ENCODE data around the gene FAT3. TPM values are rescaled to one million over a fixed set of nuclear protein-coding genes. Genes with fewer than 3 reads are reported as not detected.

The FAT3 gene
- polyA plus RNA-seq, 1 donor from 2014 or later, result 54.0 TPM

DNA sequence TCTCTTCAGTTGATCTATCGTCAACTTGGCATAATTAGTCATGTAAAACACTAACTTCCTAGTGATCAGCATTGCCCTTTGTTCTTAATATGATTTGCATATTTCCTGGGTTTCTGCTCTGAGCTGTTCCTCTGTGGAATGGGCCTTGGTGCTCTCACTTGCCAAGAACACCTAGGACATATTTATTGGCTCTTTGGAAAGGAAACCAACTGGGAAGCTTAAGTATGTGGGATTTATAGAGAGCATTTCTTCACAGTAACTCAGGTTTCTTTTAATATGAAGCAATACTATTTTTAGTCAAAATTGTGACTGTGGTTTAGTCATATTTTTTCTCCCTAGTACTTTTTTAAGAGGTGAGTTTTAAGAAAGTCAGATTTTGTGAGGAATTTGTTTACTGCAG, 28.8 kb downstream of the FAT3 start:
- H4K20me1 ChIP-seq (ENCODE audit: insufficient read depth), result no peaks in the 10 kb centered on the region
- no peak overlapping the region for H3K27ac ChIP-seq (ENCODE audit: low read length)
- H3K4me2 ChIP-seq (ENCODE audit: low read length), result no peak overlapping the region
- no peak overlapping the region for H3K9ac ChIP-seq (ENCODE audit: low read length)
- no peak overlapping the region for H2AFZ ChIP-seq (ENCODE audit: low read depth, low read length)
- no peak overlapping the region for H3K4me3 ChIP-seq (ENCODE audit: low read length)
- no peaks in the 10 kb centered on the region for H3K9me2 ChIP-seq (ENCODE audit: insufficient read depth, low read length)
- no peaks in the 10 kb centered on the region for H3K9me3 ChIP-seq (ENCODE audit: low read length)
- no peaks in the 10 kb centered on the region for H3F3A ChIP-seq (ENCODE audit: insufficient read depth, low read length, poor library complexity, severe bottlenecking)
- no peaks in the 10 kb centered on the region for H3K27me3 ChIP-seq (ENCODE audit: insufficient read depth, low read depth, low read length)
- H3K36me3 ChIP-seq (ENCODE audit: insufficient read depth, low read length), result no peaks in the 10 kb centered on the region
- no peak for TF ChIP-seq EZH2 (IDR thresholded peaks at IDR 0.05; ENCODE audit: borderline replicate concordance, insufficient read depth, low read length, poor library complexity, severe bottlenecking)
- no peak for TF ChIP-seq RAD21 (conservative IDR thresholded peaks at IDR 0.05)
- TF ChIP-seq POLR2AphosphoS5 (IDR thresholded peaks at IDR 0.05), result no peak
- TF ChIP-seq SMC3 (conservative IDR thresholded peaks at IDR 0.05; ENCODE audit: poor library complexity), result no peak
- TF ChIP-seq, protein P1, sequence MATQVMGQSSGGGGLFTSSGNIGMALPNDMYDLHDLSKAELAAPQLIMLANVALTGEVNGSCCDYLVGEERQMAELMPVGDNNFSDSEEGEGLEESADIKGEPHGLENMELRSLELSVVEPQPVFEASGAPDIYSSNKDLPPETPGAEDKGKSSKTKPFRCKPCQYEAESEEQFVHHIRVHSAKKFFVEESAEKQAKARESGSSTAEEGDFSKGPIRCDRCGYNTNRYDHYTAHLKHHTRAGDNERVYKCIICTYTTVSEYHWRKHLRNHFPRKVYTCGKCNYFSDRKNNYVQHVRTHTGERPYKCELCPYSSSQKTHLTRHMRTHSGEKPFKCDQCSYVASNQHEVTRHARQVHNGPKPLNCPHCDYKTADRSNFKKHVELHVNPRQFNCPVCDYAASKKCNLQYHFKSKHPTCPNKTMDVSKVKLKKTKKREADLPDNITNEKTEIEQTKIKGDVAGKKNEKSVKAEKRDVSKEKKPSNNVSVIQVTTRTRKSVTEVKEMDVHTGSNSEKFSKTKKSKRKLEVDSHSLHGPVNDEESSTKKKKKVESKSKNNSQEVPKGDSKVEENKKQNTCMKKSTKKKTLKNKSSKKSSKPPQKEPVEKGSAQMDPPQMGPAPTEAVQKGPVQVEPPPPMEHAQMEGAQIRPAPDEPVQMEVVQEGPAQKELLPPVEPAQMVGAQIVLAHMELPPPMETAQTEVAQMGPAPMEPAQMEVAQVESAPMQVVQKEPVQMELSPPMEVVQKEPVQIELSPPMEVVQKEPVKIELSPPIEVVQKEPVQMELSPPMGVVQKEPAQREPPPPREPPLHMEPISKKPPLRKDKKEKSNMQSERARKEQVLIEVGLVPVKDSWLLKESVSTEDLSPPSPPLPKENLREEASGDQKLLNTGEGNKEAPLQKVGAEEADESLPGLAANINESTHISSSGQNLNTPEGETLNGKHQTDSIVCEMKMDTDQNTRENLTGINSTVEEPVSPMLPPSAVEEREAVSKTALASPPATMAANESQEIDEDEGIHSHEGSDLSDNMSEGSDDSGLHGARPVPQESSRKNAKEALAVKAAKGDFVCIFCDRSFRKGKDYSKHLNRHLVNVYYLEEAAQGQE (IDR thresholded peaks at IDR 0.05; ENCODE audit: borderline replicate concordance), result no peak
- TF ChIP-seq MXI1 (conservative IDR thresholded peaks at IDR 0.05; ENCODE audit: poor library complexity, severe bottlenecking), result no peak
- TF ChIP-seq, protein P2, sequence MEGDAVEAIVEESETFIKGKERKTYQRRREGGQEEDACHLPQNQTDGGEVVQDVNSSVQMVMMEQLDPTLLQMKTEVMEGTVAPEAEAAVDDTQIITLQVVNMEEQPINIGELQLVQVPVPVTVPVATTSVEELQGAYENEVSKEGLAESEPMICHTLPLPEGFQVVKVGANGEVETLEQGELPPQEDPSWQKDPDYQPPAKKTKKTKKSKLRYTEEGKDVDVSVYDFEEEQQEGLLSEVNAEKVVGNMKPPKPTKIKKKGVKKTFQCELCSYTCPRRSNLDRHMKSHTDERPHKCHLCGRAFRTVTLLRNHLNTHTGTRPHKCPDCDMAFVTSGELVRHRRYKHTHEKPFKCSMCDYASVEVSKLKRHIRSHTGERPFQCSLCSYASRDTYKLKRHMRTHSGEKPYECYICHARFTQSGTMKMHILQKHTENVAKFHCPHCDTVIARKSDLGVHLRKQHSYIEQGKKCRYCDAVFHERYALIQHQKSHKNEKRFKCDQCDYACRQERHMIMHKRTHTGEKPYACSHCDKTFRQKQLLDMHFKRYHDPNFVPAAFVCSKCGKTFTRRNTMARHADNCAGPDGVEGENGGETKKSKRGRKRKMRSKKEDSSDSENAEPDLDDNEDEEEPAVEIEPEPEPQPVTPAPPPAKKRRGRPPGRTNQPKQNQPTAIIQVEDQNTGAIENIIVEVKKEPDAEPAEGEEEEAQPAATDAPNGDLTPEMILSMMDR (IDR thresholded peaks at IDR 0.05; ENCODE audit: poor library complexity, severe bottlenecking), result no peak
- no peak for TF ChIP-seq TAF1 (IDR thresholded peaks at IDR 0.05; ENCODE audit: low read depth)
- TF ChIP-seq EP300 (conservative IDR thresholded peaks at IDR 0.05; ENCODE audit: poor library complexity, severe bottlenecking), result no peak
- H3K79me2 ChIP-seq (replicated peaks; ENCODE audit: insufficient read depth, low read length), result peaks cover 10% of the 10 kb centered on the region

DNA sequence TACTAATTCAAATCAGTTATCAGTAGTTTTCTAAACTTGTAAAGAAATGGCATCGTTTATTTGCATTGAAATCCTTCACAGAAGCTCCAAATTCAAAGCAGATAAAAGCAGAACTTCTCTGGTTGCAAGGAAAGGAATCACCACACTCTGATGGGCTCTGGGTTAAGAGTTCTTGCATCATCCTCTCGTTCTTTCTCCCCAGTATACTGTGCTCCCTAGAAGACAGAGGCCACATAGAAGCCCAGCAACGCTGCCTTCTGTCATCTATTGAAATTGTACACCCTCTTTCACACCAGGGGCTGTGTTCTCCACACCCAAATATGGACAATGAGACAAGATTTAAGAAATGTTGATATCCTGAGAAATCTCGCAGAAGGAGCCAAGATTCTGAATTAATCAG, 29.3 kb downstream of the FAT3 start:
- TF ChIP-seq SMC3 (conservative IDR thresholded peaks at IDR 0.05; ENCODE audit: poor library complexity) (no peak), EP300 (conservative IDR thresholded peaks at IDR 0.05; ENCODE audit: poor library complexity, severe bottlenecking) (no peak)
- Histone ChIP-seq H3K36me3 (ENCODE audit: insufficient read depth, low read length) (no peaks in the 10 kb centered on the region), H3K27me3 (ENCODE audit: insufficient read depth, low read depth, low read length) (no peaks in the 10 kb centered on the region), H3K27ac (ENCODE audit: low read length) (no peak overlapping the region), H3K4me3 (ENCODE audit: low read length) (no peak overlapping the region), H3K4me2 (ENCODE audit: low read length) (no peak overlapping the region), H3K9me3 (ENCODE audit: low read length) (no peaks in the 10 kb centered on the region), H3F3A (ENCODE audit: insufficient read depth, low read length, poor library complexity, severe bottlenecking) (no peaks in the 10 kb centered on the region), H3K79me2 (replicated peaks; ENCODE audit: insufficient read depth, low read length) (peaks cover 10% of the 10 kb centered on the region), H2AFZ (ENCODE audit: low read depth, low read length) (no peak overlapping the region), H4K20me1 (ENCODE audit: insufficient read depth) (no peaks in the 10 kb centered on the region), H3K9me2 (ENCODE audit: insufficient read depth, low read length) (no peaks in the 10 kb centered on the region), H3K9ac (ENCODE audit: low read length) (no peak overlapping the region)

DNA sequence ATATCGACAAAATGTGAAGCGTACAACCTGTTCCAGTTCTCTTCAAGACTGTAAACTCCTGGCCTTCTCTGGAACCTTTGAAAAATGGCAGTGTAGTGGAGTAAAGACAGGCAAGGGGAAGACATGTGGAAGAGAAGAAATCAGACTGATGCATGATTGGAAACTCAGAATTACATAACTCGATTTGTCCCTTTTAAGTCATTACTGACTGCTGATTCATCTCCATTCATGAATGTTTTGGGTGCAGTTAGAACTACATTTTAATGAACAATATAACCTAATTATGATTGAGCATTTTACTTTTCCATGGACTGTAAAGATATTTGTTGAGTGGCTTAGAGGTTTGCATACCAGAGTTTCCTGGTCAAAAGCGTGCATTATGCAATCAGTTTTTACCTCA, 32.9 kb downstream of the FAT3 start:
- Histone ChIP-seq H3K79me2 (replicated peaks; ENCODE audit: insufficient read depth, low read length) (peaks cover 5% of the 10 kb centered on the region), H3K9me2 (ENCODE audit: insufficient read depth, low read length) (no peaks in the 10 kb centered on the region), H3K9ac (ENCODE audit: low read length) (no peak overlapping the region), H4K20me1 (ENCODE audit: insufficient read depth) (no peaks in the 10 kb centered on the region), H3K4me3 (ENCODE audit: low read length) (no peak overlapping the region), H3K27ac (ENCODE audit: low read length) (no peak overlapping the region), H2AFZ (ENCODE audit: low read depth, low read length) (no peak overlapping the region), H3K27me3 (ENCODE audit: insufficient read depth, low read depth, low read length) (no peaks in the 10 kb centered on the region), H3K36me3 (ENCODE audit: insufficient read depth, low read length) (no peaks in the 10 kb centered on the region), H3K9me3 (ENCODE audit: low read length) (no peaks in the 10 kb centered on the region), H3K4me2 (ENCODE audit: low read length) (no peak overlapping the region), H3F3A (ENCODE audit: insufficient read depth, low read length, poor library complexity, severe bottlenecking) (no peaks in the 10 kb centered on the region)
- TF ChIP-seq RAD21 (conservative IDR thresholded peaks at IDR 0.05) (no peak), EP300 (conservative IDR thresholded peaks at IDR 0.05; ENCODE audit: poor library complexity, severe bottlenecking) (no peak), SMC3 (conservative IDR thresholded peaks at IDR 0.05; ENCODE audit: poor library complexity) (no peak), MXI1 (conservative IDR thresholded peaks at IDR 0.05; ENCODE audit: poor library complexity, severe bottlenecking) (no peak), POLR2AphosphoS5 (IDR thresholded peaks at IDR 0.05) (no peak), TAF1 (IDR thresholded peaks at IDR 0.05; ENCODE audit: low read depth) (no peak), EZH2 (IDR thresholded peaks at IDR 0.05; ENCODE audit: borderline replicate concordance, insufficient read depth, low read length, poor library complexity, severe bottlenecking) (no peak)
- TF ChIP-seq, protein P1 (IDR thresholded peaks at IDR 0.05; ENCODE audit: borderline replicate concordance), result no peak
- TF ChIP-seq, protein P2 (IDR thresholded peaks at IDR 0.05; ENCODE audit: poor library complexity, severe bottlenecking), result no peak

Data from neural cell (in vitro differentiated cells).